SK-N-MC (cell line): ENCODE measurements around the gene PRKG1.

Experiments used
- EZH2 ChIP-seq: fragments of 200-600 bp; sonication (generic); IDR thresholded peaks from one replicate; pipeline ENCODE4 v1.6.1; 2017; ENCODE audit warnings: antibody characterized with exemption
- FOXP2 ChIP-seq: optimal IDR thresholded peaks from 2 replicates; pipeline ENCODE3; 2011; ENCODE audit warnings: mild to moderate bottlenecking, moderate library complexity; ENCODE audit not compliant: insufficient read depth; ENCODE audit errors: extremely low read length, control extremely low read depth
- POLR2AphosphoS5 ChIP-seq: IDR thresholded peaks from 2 replicates; pipeline ENCODE4 v1.6.1; 2012; ENCODE audit warnings: mild to moderate bottlenecking, low read depth, low read length, borderline replicate concordance

GRCh38 chr10:51367127-51367526 lies 292.8 kb downstream of the PRKG1 start:
- TF ChIP-seq POLR2AphosphoS5 (no peak), EZH2 (no peak), FOXP2 (no peak)
